Uterus (tissue), 4 donors: ENCODE data around the gene NDUFA11. TPM values are rescaled to one million over a fixed set of nuclear protein-coding genes. Genes with fewer than 3 reads are reported as not detected.

ENCODE experiments used
- DNase-seq, 2 donors: peaks; one replicate each; pipeline ENCODE4 v3.0.0-alpha.2; 2019 to 2020
- H3K27ac ChIP-seq, 2 donors: fragments of 200-600 bp; sonication (generic); 1 replicate in 1 of 2; 2 replicates in 1 of 2; pipeline ENCODE4 v1.5.1; 2016 to 2018
- H3K27me3 ChIP-seq, 2 donors: fragments of 200-600 bp; sonication (generic); one replicate each; pipeline ENCODE4 v1.5.1; 2018 to 2019; ENCODE audit warnings: control low read depth in 1 of 2
- H3K36me3 ChIP-seq, 2 donors: fragments of 200-600 bp; sonication (generic); one replicate each; pipeline ENCODE4 v1.5.1; 2019; ENCODE audit warnings: control low read depth in 1 of 2
- H3K4me1 ChIP-seq, 2 donors: fragments of 200-600 bp; sonication (generic); one replicate each; pipeline ENCODE4 v1.5.1; 2018 to 2019; ENCODE audit warnings: control low read depth in 1 of 2
- H3K4me3 ChIP-seq, 2 donors: fragments of 200-600 bp; sonication (generic); 1 replicate in 1 of 2; 2 replicates in 1 of 2; pipeline ENCODE4 v1.5.1; 2018 to 2019; ENCODE audit warnings: mild to moderate bottlenecking in 1 of 2
- H3K9me3 ChIP-seq, 2 donors: fragments of 200-600 bp; sonication (generic); one replicate each; pipeline ENCODE4 v1.5.1; 2019; ENCODE audit warnings: control low read depth in 1 of 2
- CTCF ChIP-seq, 4 experiments: fragments of 200-600 bp in 2 of 4; fragments of 450-650 bp in 2 of 4; sonication (generic) in 2 of 4; IDR thresholded peaks; one replicate each; pipeline ENCODE4 v1.5.1; 2016 to 2019; ENCODE audit warnings: antibody characterized with exemption in 4 of 4, mild to moderate bottlenecking in 2 of 4, moderate library complexity in 1 of 4
- POLR2A ChIP-seq, 2 donors: fragments of 450-650 bp; IDR thresholded peaks; one replicate each; pipeline ENCODE4 v1.6.1; 2016; ENCODE audit warnings: antibody characterized with exemption in 2 of 2, mild to moderate bottlenecking in 1 of 2, moderate library complexity in 1 of 2
- intact Hi-C: fragments of 100-400 bp; cut with DNase I; formaldehyde crosslinking; loops from one replicate; pipeline ENCODE4 v1.15.1; 2023; ENCODE audit warnings: low total_unique reads
- total RNA-seq, 4 donors: library from RNA; depleted of rRNA in 3 of 4; stranded (reverse); fragments of >200 nt in 3 of 4; gene quantifications; one replicate each; pipeline versions ENCODE4 v1.1.0 to v1.2.4, GENCODE V29; 2014 to 2023
- donor health status: DM: yes; HTN: yes; CAD: no.

NDUFA11 gene
- total RNA-seq, 4 donors from 2014 or later = 68.7 to 261 (median 150) TPM

DNA sequence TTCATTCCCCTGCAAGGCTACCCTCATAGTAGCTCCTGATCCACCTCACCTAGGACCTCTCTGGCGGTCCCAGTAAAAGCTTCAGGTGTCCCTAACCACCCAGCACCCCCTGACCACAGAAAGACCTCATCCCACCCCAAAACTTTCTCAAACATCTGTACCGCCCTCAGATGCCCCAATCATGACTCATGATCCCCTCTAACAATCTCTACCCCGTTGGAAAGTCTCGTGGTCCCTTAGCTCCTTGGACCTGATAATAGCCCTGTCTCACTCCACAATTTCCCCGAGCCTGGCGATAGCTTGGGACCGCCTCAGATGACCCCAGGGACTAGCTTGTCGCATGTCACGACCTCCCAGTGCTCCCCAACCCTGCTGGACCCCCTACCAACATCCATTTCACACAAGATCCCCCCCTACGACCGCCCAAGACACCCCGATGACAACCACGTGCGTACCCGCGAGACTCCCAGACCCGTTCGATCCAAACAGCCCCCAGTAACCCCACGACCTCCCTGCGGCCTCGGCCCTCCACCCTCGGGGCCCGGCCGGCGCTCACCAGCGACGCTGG lies 450 bp downstream of the NDUFA11 start:
- TF ChIP-seq POLR2A (IDR thresholded peaks at IDR 0.05) = no peak
- TF ChIP-seq CTCF (IDR thresholded peaks at IDR 0.05) = no peak
- Histone ChIP-seq H3K27ac (peak overlapping the region; percentile 91), H3K4me1 (peaks cover 0 to 14% of the 10 kb centered on the region in 2 donors), H3K4me3 (peak overlapping the region; percentile 64 to 88), H3K27me3 (no peaks in the 10 kb centered on the region), H3K36me3 (no peaks in the 10 kb centered on the region), H3K9me3 (no peaks in the 10 kb centered on the region)
- DNase-seq = peak in 1 of 2 donors; percentile 48
- intact Hi-C loops = no loop called here

DNA sequence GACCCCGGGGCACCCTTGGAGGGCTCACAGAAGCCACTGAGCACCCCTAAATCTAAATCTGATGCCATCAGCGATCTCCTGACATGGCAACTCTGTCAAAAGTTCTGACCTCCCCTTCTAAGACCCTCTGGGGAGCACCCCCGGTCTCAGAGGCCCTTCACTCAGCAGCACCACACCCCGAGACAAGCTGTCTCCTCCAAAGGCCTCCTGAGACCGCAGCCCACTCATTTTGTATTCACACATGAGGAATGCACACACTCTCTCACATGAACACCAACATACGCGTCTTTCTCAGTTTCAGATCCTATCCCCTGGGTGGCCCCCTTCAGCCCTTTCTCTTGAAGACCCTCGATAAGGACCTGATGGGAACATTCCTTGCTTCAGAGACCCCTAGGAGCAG lies 2.6 kb downstream of the NDUFA11 start:
- intact Hi-C loops = no loop called here
- no peak overlapping the region for H3K27ac ChIP-seq
- H3K4me1 ChIP-seq = peaks cover 0 to 14% of the 10 kb centered on the region in 2 donors

DNA sequence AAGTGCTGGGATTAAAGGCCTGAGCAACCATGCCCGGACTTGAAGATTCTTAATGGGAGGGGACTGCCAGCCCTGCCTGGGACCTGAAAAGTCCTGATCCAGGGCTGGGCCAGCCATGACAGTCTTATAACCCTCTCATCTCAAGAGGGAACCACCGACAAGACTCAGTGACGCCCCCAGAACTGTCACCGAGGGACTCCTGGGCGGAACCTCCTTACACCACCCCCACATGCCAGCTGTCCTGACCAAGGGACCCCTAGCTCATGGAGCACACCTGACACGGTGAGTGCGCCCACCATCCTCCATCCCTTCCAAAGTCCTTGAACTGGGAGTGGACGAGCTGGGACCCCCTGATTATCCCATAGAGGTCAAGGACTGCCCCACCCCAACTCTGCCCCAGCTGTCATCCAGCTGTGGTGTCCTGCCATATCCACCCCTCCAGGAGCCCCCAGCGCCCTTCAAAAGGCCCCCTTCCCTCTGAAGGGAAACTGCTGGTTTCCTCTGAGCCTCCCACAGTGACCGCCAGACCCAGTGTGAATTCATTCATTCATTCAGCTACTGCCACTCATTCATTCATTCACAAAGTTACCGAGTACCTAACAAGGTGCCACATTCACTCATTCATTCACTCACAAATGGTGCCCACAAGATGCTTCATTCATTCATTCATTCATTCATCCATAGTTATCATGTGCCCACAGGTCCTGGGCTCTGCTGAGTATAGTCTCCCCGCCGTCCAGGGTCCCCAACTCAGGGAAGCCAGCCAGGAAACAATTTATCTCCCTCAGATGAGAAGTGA lies 3.7 kb downstream of the NDUFA11 start:
- H3K27ac ChIP-seq = no peak overlapping the region
- no peak overlapping the region for H3K4me3 ChIP-seq
- H3K4me1 ChIP-seq = peaks cover 0 to 9% of the 10 kb centered on the region in 2 donors
- H3K27me3 ChIP-seq = no peaks in the 10 kb centered on the region
- no peaks in the 10 kb centered on the region for H3K36me3 ChIP-seq
- TF ChIP-seq POLR2A (IDR thresholded peaks at IDR 0.05) (no peak), CTCF (IDR thresholded peaks at IDR 0.05) (no peak)
- no peaks in the 10 kb centered on the region for H3K9me3 ChIP-seq
- DNase-seq = no peak
- intact Hi-C loops = no loop called here

More for the DNA sequence above, 2.6 kb downstream of the NDUFA11 start:
- no peak for DNase-seq
- H3K9me3 ChIP-seq = no peaks in the 10 kb centered on the region
- no peak overlapping the region for H3K4me3 ChIP-seq
- no peaks in the 10 kb centered on the region for H3K36me3 ChIP-seq
- no peak for TF ChIP-seq POLR2A (IDR thresholded peaks at IDR 0.05)
- no peak for TF ChIP-seq CTCF (IDR thresholded peaks at IDR 0.05)
- H3K27me3 ChIP-seq = no peaks in the 10 kb centered on the region

DNA sequence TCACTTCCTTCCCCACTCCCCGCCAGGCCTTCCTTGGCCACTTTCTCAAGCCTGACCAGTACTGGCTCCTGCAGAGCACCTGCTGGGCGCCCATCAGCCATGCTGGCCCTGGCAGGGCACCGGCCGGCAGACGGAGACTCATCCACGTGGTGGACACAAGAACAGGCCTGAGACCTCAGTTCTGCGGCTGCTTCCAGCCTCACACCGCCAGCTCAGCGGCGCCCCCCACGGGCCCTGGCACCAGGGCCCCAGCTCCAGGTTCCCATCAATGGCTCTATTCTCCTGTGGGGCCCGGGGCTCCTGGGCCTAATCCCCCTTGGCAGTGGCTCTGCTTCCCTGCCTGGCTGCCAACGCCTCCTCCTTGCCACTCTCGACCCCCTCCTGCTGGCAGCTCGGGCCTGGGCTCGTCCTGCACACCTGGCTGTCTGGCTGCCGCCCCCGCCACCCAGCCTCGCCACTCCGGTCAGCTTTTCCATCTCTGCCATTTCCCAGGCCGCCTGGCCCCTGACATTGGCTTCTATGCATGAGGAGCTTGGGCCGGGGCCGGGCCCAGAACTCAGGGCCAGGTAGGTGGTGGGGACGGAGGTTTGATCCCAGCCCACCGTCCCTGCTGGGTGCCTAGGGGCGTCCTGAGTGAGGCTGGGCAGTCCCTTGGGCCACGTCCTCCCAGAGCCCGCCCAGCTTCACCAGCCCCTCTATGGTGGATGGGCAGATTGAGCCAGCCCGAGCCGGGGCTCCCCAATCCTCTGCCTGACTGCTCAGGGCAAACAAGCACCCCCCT lies 6.2 kb downstream of the NDUFA11 start:
- Histone ChIP-seq H3K4me3 (no peak overlapping the region), H3K36me3 (no peaks in the 10 kb centered on the region), H3K27me3 (no peaks in the 10 kb centered on the region), H3K9me3 (no peaks in the 10 kb centered on the region), H3K27ac (no peak overlapping the region), H3K4me1 (peaks cover 0 to 5% of the 10 kb centered on the region in 2 donors)
- TF ChIP-seq POLR2A (IDR thresholded peaks at IDR 0.05) (no peak), CTCF (IDR thresholded peaks at IDR 0.05) (no peak)
- intact Hi-C loops = no loop called here
- no peak for DNase-seq
